ENCODE data around the gene SEMA4D.
A peak's percentile ranks its signal among the peaks of the same experiment; 100 is the strongest.
"Not testable (repeated sequence)": the region's sequence is repeated elsewhere in the genome, so short reads cannot be mapped to it uniquely, and the experiment has no call there.

Gene SEMA4D

DNA sequence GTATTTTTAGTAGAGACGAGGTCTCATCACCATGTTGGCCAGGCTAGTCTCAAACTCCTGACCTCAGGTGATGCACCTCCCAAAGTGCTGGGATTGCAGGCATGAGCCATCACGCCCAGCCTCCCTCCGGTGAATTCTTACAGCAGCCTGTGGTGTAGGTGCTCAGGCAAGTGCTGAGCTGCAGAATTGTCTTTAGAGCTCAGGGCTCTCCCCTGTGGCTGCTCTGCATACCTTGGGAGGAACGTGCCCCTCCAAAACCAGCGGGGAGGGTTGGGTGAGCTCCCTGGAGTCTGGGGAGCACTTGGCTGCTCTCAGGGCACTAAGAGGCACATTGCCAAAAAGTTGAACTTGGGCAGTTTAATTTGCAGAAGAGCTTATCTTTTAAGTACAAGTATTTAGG, 150.3 kb downstream of the SEMA4D start:
- no peak for DNase-seq

- DNase-seq, result no peak
Measured at GRCh38 chr9:89346696-89347095, 151.2 kb downstream of the SEMA4D start.

DNA sequence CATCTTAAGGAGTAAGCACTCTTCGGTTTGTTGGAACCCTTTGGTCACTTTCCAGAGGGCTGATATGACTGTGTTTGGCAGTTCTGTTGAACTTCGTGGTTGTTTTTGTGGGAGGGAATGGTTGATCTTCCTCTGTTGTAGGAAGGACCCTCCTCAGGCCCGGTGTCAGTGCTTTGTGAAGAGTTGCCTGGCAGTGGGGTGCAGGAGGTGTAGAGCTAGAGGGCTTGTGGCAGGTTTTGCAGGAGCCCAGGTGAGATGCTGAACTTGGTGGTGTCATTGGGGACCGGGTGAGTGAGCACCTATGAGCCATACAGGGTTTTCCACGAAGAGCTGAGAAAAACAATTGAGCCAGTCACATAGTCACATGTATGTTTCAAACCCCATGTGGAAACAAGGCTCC, 152.4 kb downstream of the SEMA4D start:
- no peak for DNase-seq

- not testable (repeated sequence) for DNase-seq
Measured at GRCh38 chr9:89343812-89344211, 154.1 kb downstream of the SEMA4D start.

- no peak for DNase-seq
Measured at GRCh38 chr9:89342948-89343347, 155.0 kb downstream of the SEMA4D start.

DNA sequence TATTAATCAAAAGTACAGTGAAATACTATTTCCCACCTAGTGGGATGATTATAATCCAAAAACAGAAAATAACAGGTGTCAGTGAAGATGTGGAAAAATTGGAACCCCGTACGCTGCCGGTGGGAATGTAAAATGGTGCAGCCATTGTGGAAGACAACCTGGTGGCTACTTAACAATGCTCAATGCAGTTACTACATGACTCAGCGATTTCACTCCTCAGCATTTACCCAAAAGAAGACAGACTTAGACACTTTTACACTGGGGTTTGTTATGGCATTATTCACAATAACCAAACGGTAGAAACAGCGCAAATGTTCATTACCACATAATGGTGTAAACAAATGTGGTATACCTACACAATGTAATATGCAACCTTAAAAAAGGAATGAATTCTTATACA, 155.7 kb downstream of the SEMA4D start:
- no peak for DNase-seq

- no peak for DNase-seq
Measured at GRCh38 chr9:89340332-89340731, 157.6 kb downstream of the SEMA4D start.

- no peak for DNase-seq
Measured at GRCh38 chr9:89339807-89340206, 158.1 kb downstream of the SEMA4D start.

GRCh38 chr9:89330513-89330912, 167.4 kb downstream of the SEMA4D start:
- no peak for DNase-seq

- DNase-seq, result no peak
Measured at GRCh38 chr9:89329917-89330316, 168.0 kb downstream of the SEMA4D start.

- DNase-seq, result no peak
Measured at GRCh38 chr9:89328064-89328463, 169.8 kb downstream of the SEMA4D start.

- DNase-seq, result no peak
Measured at GRCh38 chr9:89325733-89326132, 172.2 kb downstream of the SEMA4D start.

- no peak for DNase-seq
Measured at GRCh38 chr9:89323390-89323789, 174.5 kb downstream of the SEMA4D start.

- DNase-seq, result no peak
Measured at GRCh38 chr9:89319015-89319905, 178.7 kb downstream of the SEMA4D start.

- peak; percentile 94 for DNase-seq
Measured at GRCh38 chr9:89318123-89319014, 179.5 kb downstream of the SEMA4D start, which contains the start of gene SECISBP2. SECISBP2 (plus strand) TSS chr9:89318500; CDS start chr9:89318577, 77 bp downstream.

GRCh38 chr9:89317282-89317681, 180.6 kb downstream of the SEMA4D start:
- DNase-seq, result no peak

- DNase-seq, result no peak
Measured at GRCh38 chr9:89315482-89315881, 182.4 kb downstream of the SEMA4D start.

DNA sequence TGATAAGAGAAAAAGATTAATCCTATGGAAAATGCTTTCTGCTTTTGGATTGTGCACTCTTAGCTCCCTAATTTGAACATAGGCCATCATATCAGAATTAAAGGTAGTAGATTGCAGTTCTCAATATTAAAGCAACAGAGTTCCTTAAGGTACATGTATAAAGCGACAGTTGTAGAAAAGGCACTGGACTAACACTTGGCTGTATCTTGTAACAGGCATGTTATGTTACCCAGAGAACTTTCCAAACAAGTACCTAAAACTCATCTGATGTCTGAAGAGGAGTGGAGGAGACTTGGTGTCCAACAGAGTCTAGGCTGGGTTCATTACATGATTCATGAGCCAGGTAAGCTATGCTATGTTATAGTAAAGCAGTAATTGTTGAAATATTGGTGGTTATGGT, 183.0 kb downstream of the SEMA4D start:
- DNase-seq, result no peak

GRCh38 chr9:89313842-89314241, 184.1 kb downstream of the SEMA4D start:
- DNase-seq, result no peak

- DNase-seq, result no peak
Measured at GRCh38 chr9:89312222-89312571, 185.7 kb downstream of the SEMA4D start.

GRCh38 chr9:89311346-89312221, 186.3 kb downstream of the SEMA4D start:
- peak; percentile 15 for DNase-seq
